Stimulated activated naive CD8-positive, alpha-beta T cell treated with anti-CD3 and anti-CD28 coated beads, Interleukin-15, amount 100 ng/mL, for 72 hours (primary cell): ENCODE data around the gene GOSR2.

ENCODE experiments used
- ATAC-seq: fragments of 150-1000 bp; cut with Tn5 transposase; 2 replicates; pipeline ENCODE4 v1.10.0; 2021; ENCODE audit warnings: mild to moderate bottlenecking, moderate library complexity
- DNase-seq, 2 donors: peaks; one replicate each; pipeline ENCODE4 v3.0.0; 2021 to 2022
- H3K27ac Mint-ChIP-seq, 2 donors: one replicate each; pipeline ENCODE4 v1.8.0; 2022; ENCODE audit warnings: mild to moderate bottlenecking in 2 of 2, mixed read lengths in 2 of 2, moderate library complexity in 2 of 2
- H3K27me3 Mint-ChIP-seq: one replicate; pipeline ENCODE4 v1.8.0; 2022; ENCODE audit warnings: mixed read lengths
- H3K4me1 Mint-ChIP-seq: one replicate; pipeline ENCODE4 v1.8.0; 2022; ENCODE audit warnings: mild to moderate bottlenecking, mixed read lengths
- H3K4me3 Mint-ChIP-seq, 2 donors: one replicate each; pipeline ENCODE4 v1.8.0; 2022; ENCODE audit warnings: mild to moderate bottlenecking in 2 of 2, mixed read lengths in 2 of 2, moderate library complexity in 1 of 2
- H3K9me3 Mint-ChIP-seq, 2 donors: one replicate each; pipeline ENCODE4 v1.8.0; 2022; ENCODE audit warnings: mixed read lengths in 2 of 2

The GOSR2 gene

GRCh38 chr17:46960152-46960551 lies 37.2 kb downstream of the GOSR2 start:
- Mint-ChIP-seq H3K27ac (no peak overlapping the region), H3K9me3 (peaks cover 0 to 11% of the 10 kb centered on the region in 2 donors), H3K4me1 (peaks cover 7% of the 10 kb centered on the region), H3K27me3 (no peaks in the 10 kb centered on the region), H3K4me3 (no peak overlapping the region)
- ATAC-seq: no peak
- no peak for DNase-seq

DNA sequence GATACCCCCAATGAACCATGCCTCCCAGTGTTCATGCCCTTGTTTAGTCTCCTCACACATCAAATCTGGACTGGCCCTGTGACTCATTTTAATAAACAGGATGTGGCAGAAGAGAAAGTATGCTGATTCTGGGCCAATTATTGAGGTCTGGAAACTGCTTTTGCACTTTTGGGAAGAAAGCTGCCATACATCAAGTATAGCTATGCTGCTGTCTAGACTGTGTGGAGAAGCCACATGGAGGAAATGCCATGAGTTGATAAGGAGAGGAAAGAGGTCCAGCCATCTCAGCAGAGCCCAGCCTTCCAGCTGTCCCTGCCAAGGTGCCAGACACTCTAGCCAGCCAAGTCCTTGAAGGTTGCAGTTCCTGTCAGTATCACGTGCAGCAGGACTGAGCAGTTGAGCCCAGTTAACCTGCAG lies 39.4 kb downstream of the GOSR2 start:
- H3K9me3 Mint-ChIP-seq: peaks cover 0 to 11% of the 10 kb centered on the region in 2 donors
- no peaks in the 10 kb centered on the region for H3K27me3 Mint-ChIP-seq
- peaks cover 7% of the 10 kb centered on the region for H3K4me1 Mint-ChIP-seq
- no peak overlapping the region for H3K4me3 Mint-ChIP-seq
- ATAC-seq: peak; percentile 82
- no peak overlapping the region for H3K27ac Mint-ChIP-seq
- no peak for DNase-seq

- Mint-ChIP-seq H3K4me1 (peaks cover 7% of the 10 kb centered on the region), H3K4me3 (no peak overlapping the region), H3K27ac (no peak overlapping the region), H3K9me3 (peaks cover 0 to 11% of the 10 kb centered on the region in 2 donors), H3K27me3 (no peaks in the 10 kb centered on the region)
- no peak for ATAC-seq
- DNase-seq: no peak
Measured at GRCh38 chr17:46963571-46963970, 40.6 kb downstream of the GOSR2 start.

DNA sequence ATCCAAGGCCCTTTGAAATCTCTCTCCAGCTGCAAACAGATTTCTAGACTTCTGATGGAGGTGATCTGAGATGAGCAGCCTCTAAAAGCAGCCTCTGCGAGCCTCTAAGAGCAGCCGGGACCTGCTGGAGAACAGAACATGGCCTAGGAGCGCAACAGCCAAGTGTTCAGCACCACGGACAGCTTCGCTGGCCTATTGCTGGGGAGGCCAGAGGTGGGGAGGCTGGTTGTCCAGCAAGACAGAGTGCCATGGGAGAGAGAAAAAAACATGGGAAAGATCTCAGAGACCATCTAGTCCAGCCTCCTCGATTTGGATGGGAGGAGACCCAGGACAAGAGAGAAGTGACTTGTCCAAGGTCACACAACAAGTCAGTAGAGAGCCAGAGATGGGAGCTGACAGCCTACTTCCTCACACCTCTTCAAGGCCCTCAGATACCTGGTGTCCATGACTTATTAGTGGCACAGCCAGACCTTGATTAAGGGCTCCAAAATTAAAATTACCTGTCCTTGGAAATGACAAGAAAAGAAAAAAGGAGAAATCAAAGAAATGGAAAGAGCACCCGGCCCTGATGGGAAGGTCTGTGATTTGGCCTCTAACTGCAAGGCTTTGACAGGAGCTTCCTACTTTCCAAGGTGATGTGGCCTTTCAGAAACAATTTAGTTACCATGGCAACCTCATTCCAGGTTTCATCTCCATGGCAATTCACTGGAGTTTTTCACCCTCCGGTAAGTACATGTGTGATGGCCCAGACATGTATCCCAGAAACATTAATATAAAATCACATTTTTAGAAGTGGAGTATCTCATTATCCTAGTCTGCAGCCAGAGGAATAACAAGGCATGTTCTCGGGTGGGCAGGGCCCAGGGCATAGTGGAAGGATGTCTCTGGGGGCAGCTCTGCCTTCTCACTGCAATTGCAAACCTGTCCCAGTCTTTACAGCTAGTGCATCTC lies 41.6 kb downstream of the GOSR2 start:
- H3K4me3 Mint-ChIP-seq: no peak overlapping the region
- H3K9me3 Mint-ChIP-seq: peaks cover 0 to 10% of the 10 kb centered on the region in 2 donors
- H3K27me3 Mint-ChIP-seq: no peaks in the 10 kb centered on the region
- no peak overlapping the region for H3K27ac Mint-ChIP-seq
- H3K4me1 Mint-ChIP-seq: peaks cover 7% of the 10 kb centered on the region
- ATAC-seq (no peak), DNase-seq (no peak)

GRCh38 chr17:46968224-46968834 lies 45.4 kb downstream of the GOSR2 start:
- H3K4me3 Mint-ChIP-seq: no peak overlapping the region
- ATAC-seq (no peak), DNase-seq (no peak)
- no peak overlapping the region for H3K27ac Mint-ChIP-seq
- no peaks in the 10 kb centered on the region for H3K9me3 Mint-ChIP-seq
- H3K27me3 Mint-ChIP-seq: no peaks in the 10 kb centered on the region
- no peaks in the 10 kb centered on the region for H3K4me1 Mint-ChIP-seq

DNA sequence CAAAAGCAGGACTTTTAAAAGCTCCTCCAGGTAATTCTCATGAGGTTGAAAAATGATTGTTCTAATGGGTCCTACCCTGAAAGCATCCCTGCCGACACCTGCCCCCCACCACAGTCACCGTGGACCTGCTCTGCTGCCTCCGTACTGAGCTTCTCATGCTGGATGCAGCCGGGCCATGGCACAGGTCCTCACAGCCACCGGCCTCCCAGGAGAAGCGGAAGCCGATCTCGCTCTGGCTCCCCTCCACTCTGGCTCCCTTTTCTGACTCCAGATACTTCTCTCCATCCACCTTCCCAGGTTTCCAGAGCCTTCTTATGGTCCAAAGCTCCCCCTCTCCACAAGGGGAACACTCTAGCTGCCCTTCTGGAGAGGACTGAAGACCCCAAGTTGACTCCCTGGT lies 45.9 kb downstream of the GOSR2 start:
- Mint-ChIP-seq H3K9me3 (no peaks in the 10 kb centered on the region), H3K4me3 (no peak overlapping the region), H3K4me1 (no peaks in the 10 kb centered on the region), H3K27ac (peak overlapping the region in 1 of 2 donors; percentile 57), H3K27me3 (no peaks in the 10 kb centered on the region)
- DNase-seq (no peak), ATAC-seq (no peak)

GRCh38 chr17:46971647-46972300 lies 48.8 kb downstream of the GOSR2 start:
- no peaks in the 10 kb centered on the region for H3K9me3 Mint-ChIP-seq
- H3K27me3 Mint-ChIP-seq: peaks cover 13% of the 10 kb centered on the region
- H3K27ac Mint-ChIP-seq: no peak overlapping the region
- no peak overlapping the region for H3K4me3 Mint-ChIP-seq
- no peak for DNase-seq
- ATAC-seq: no peak
- H3K4me1 Mint-ChIP-seq: no peaks in the 10 kb centered on the region

DNA sequence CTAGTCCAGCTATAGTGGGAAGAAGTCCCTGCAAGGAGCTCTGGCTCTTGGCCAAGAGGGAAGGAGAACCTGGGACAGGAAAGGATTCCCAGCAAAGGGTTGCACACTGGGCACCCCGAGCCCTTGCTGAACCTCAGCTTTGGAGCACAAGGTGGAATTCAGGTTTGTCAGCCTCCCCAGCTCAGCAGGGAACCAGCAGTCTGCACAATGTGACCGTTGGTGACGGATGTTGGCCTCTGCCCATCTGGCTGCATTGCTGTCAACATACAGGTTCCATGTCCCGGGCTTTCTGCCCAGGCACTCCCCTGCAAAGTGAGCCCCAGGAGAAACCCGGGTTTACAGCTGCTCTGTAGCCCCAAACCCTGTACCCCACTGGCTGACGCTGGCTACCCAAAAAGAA lies 49.4 kb downstream of the GOSR2 start:
- H3K4me3 Mint-ChIP-seq: no peak overlapping the region
- DNase-seq (no peak), ATAC-seq (no peak)
- no peak overlapping the region for H3K27ac Mint-ChIP-seq
- peaks cover 18% of the 10 kb centered on the region for H3K27me3 Mint-ChIP-seq
- no peaks in the 10 kb centered on the region for H3K4me1 Mint-ChIP-seq
- H3K9me3 Mint-ChIP-seq: no peaks in the 10 kb centered on the region

GRCh38 chr17:46974086-46974485 lies 51.1 kb downstream of the GOSR2 start:
- DNase-seq (no peak), ATAC-seq (no peak)
- Mint-ChIP-seq H3K9me3 (no peaks in the 10 kb centered on the region), H3K27ac (no peak overlapping the region), H3K4me3 (no peak overlapping the region), H3K27me3 (peaks cover 30% of the 10 kb centered on the region), H3K4me1 (peaks cover 9% of the 10 kb centered on the region)

DNA sequence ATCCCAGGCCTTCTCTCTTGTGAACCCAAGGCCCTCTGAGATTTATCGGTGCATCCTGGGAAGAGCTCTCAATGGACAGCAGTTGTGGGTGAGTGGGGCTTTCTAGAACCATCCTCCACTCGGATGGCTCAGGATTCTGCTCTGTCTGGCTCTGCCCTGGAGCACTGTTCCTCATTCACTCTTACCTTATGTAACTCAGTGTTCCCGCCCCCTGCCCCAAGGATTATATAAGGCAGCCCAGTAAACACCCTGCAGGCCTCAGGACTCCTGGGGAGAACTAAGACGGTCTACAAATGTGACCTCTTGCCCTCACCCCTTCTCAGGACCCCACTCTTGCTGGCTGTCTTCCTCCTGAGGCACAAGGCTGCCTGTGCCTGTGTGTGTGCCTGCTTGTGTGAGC lies 52.3 kb downstream of the GOSR2 start:
- Mint-ChIP-seq H3K27me3 (peaks cover 42% of the 10 kb centered on the region), H3K4me3 (no peak overlapping the region), H3K4me1 (peaks cover 18% of the 10 kb centered on the region)

GRCh38 chr17:46976626-46977270 lies 53.8 kb downstream of the GOSR2 start:
- Mint-ChIP-seq H3K4me1 (peaks cover 18% of the 10 kb centered on the region), H3K27me3 (peaks cover 55% of the 10 kb centered on the region), H3K4me3 (no peak overlapping the region), H3K9me3 (no peaks in the 10 kb centered on the region), H3K27ac (no peak overlapping the region)
- DNase-seq (no peak), ATAC-seq (no peak)

More for the DNA sequence above, 52.3 kb downstream of the GOSR2 start:
- ATAC-seq (no peak), DNase-seq (no peak)
- Mint-ChIP-seq H3K9me3 (no peaks in the 10 kb centered on the region), H3K27ac (no peak overlapping the region)

DNA sequence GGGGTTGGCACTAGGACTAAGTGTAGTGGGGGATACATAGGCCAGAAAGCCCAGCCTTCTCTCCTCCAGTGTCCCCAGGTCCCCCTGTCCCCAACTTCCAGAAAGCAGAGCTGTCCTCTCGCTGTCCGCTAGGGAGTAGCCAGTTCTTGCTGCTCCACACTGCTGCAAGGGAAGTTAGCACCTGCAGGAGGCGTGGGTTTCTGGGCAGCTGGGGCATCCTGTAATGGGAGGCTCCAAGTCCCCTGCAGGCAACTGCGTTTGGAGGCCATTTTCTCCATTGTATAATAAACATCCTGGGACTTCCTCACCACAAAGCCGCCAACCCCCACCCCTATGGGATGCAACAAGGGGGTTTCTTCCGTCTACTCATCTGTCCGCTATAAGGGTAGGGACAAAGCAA lies 54.4 kb downstream of the GOSR2 start:
- Mint-ChIP-seq H3K4me3 (no peak overlapping the region), H3K9me3 (no peaks in the 10 kb centered on the region), H3K27ac (no peak overlapping the region), H3K27me3 (peaks cover 55% of the 10 kb centered on the region), H3K4me1 (peaks cover 18% of the 10 kb centered on the region)
- DNase-seq: no peak
- no peak for ATAC-seq

DNA sequence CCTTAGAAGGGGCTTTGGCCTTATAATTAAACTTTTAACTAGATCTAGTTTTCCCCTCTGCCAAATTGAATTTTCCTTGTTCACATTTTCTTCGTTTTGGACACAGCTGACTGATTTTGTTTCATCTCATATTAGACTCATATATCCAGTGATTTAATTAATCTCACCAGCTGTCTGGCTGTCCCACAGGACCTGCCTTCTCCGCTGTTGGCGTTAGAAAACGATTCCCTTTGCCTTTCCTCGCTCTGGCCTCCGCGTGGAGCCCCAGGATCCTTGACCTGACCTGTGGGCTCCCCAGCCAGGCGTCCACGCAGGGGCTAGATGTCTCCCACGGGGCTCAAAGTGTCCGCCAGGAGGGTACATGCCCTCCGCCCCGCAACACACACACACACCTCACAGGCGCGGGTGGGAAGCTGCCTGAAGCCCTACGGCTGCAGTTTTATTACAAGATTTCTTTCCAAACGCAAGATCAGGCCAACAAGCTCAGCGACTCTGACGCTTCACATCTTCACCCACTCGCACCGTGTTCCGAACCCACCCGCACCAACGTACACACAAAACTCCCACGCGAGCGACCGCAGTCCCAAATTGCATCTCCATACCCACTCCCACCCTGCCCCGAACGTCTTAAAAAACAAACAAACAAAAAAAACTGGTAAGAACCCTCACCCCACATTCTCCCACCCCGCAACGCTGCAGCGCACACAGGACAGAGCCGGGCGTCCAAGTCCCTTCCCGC lies 55.0 kb downstream of the GOSR2 start:
- Mint-ChIP-seq H3K27ac (no peak overlapping the region), H3K4me1 (peaks cover 18% of the 10 kb centered on the region), H3K4me3 (peak overlapping the region; percentile 84 to 88), H3K27me3 (peaks cover 55% of the 10 kb centered on the region), H3K9me3 (no peaks in the 10 kb centered on the region)
- DNase-seq: no peak
- ATAC-seq: no peak

GRCh38 chr17:46978489-46979146 lies 55.7 kb downstream of the GOSR2 start:
- peaks cover 18% of the 10 kb centered on the region for H3K4me1 Mint-ChIP-seq
- peak in 1 of 2 donors; percentile 20 for DNase-seq
- H3K27me3 Mint-ChIP-seq: peaks cover 55% of the 10 kb centered on the region
- H3K9me3 Mint-ChIP-seq: no peaks in the 10 kb centered on the region
- peak overlapping the region; percentile 84 to 88 for H3K4me3 Mint-ChIP-seq
- H3K27ac Mint-ChIP-seq: no peak overlapping the region
- peak; percentile 74 for ATAC-seq
